Activated T-cell treated with anti-CD3 and anti-CD28 coated beads for 4 hours (primary cell): ENCODE measurements around the gene MEF2C.
"Not testable (repeated sequence)": the region's sequence is repeated elsewhere in the genome, so short reads cannot be mapped to it uniquely, and the experiment has no call there.

Source experiments
- DNase-seq: peaks from one replicate; pipeline ENCODE4 v3.0.0-alpha.2; 2020

Gene MEF2C

DNA sequence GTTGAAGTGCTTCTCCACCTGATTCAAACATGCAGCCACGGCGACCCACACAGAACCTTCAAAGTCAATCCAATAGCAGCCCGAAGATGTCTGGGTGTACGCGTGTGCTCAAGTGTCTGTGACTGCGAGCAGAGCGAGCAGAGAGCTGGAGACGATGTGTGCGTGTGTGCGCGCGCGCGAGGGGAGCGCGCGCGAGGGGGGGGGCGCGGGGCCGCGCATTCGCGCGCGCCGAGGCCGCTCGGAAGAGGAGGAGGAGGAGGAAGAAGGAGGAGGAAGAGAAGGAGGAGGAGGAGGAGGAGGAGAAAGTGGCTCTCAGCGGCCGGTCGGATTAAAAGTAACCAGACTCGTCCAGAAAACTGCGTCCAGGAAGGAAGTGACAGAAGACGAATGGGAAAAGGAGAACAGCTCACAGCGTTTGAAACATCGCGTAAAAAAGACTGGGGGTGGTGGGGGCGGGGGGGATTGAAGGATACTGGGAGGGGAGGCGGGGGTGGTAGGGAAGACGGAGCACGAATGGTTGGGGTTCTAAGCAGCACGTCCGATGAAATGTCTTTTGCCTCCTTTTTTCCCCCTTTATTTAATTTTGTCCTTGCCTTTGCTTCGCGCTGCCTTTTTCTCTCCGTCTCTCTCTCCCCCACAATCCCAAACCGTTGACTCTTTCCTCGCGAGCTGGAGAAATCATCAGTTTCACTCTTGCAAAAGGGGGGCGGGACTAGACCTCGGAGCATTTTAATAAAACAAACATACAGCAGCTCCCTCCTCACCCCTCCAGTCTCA lies at the start of gene MEF2C:
MEF2C (minus strand) TSS at position 126 of the 777 bp plus-strand sequence. CDS start 59,396 bp downstream, outside the sequence.
- no peak for DNase-seq

DNA sequence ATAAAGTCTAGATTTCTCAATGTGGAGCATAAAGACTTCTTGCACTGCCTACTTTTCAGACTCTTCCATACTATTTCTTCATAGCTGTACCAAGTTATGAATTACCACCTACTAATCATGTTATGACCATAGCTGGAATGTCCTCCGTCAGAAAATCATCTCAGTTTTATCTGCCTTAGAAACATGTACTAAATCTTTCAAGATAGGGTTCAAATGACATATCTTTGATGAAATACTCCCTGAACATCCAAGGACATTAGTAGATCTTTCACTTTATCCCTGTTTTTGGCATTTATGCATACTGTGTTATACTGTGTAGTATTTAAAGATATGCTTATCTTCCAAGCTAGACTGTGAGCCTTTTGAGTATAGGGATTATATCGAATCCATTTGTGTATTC lies 49.6 kb upstream of the MEF2C start:
- DNase-seq = no peak

DNA sequence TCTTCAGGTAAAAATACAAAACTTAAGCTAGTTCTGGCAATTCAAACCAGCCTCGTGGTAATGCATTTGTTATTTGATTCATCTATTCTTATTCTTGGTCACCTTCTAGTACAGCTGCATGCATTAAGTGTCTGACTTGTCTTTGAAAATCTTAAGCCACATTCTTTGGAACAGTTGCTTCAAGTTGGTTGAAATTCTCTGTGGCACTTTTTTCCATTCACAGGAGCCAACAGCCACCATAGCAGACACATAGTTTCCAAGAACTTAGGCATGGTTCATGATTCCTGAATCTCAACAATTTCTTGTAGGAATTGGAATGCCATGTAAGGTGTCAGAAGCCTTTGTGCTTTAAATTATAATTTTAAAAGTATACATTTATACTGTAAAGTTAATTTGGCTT lies 47.4 kb upstream of the MEF2C start:
- no peak for DNase-seq

DNA sequence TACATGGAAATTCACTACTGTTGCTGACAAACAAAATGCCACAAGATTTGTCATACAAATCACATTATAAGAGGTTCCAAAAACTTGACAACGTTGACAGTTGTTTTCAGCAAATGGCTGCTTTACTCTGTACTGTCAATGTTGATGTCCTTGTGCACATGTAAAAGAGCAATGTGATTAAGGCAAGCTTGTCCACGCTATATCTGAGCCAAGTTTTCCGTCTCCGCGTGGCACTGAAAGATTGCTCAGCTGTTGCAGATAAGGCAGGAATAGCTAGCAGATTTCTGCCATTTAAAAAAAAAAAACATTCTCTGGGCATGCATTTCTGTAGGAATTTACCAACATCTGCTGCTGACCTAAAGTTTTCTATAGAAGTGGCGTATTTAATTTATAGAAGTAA lies 46.4 kb upstream of the MEF2C start:
- no peak for DNase-seq

DNA sequence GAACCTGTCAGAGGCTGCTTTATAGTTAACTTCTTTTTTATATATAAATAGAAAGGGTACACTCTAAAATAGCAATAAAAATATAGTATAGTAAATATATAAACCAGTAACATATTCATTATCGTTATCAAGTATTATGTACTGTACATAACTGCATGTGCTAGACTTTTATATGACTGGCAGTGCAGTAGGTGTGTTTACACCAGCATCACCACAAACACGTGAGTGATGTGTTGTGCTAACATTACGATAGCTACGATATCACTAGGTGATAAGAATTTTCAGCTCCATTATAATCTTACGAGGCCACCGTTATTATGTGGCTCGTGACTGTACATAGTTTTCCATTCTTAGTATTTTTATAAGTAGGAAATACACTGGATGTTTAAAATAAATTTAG lies 43.8 kb upstream of the MEF2C start:
- DNase-seq = no peak

GRCh38 chr5:88925692-88926490 lies 42.9 kb upstream of the MEF2C start:
- DNase-seq = no peak

- DNase-seq = no peak
Measured at GRCh38 chr5:88924330-88924657, 41.3 kb upstream of the MEF2C start.

GRCh38 chr5:88923623-88924329 lies 40.8 kb upstream of the MEF2C start:
- no peak for DNase-seq

- not testable (repeated sequence) for DNase-seq
Measured at GRCh38 chr5:88912743-88913142, 29.8 kb upstream of the MEF2C start.

- DNase-seq = not testable (repeated sequence)
Measured at GRCh38 chr5:88911059-88911572, 28.1 kb upstream of the MEF2C start.

DNA sequence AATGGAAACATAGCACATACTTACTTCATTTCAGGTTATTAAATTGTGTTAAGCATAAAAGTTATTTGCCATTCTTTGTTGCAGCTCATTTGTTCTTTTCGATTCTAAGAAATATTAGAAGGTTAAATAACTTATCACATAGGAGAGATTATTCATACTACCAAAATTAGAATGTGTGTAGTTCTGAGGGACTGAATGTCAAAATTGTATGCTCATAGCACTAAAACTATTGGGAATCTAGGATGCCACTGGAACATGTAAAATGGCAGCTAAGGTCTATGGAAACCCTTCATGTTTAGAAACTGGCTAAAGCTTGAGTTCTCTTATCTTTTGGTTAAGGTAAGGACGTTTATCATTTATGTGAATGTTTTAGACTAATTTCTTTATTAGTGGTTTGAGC lies 21.5 kb upstream of the MEF2C start:
- DNase-seq = not testable (repeated sequence)

GRCh38 chr5:88903966-88904365 lies 21.0 kb upstream of the MEF2C start:
- DNase-seq = not testable (repeated sequence)

GRCh38 chr5:88901077-88901476 lies 18.1 kb upstream of the MEF2C start:
- not testable (repeated sequence) for DNase-seq

- no peak for DNase-seq
Measured at GRCh38 chr5:88899096-88899737, 16.2 kb upstream of the MEF2C start.

GRCh38 chr5:88897748-88898147 lies 14.8 kb upstream of the MEF2C start:
- no peak for DNase-seq

- no peak for DNase-seq
Measured at GRCh38 chr5:88895681-88896501, 12.9 kb upstream of the MEF2C start.

DNA sequence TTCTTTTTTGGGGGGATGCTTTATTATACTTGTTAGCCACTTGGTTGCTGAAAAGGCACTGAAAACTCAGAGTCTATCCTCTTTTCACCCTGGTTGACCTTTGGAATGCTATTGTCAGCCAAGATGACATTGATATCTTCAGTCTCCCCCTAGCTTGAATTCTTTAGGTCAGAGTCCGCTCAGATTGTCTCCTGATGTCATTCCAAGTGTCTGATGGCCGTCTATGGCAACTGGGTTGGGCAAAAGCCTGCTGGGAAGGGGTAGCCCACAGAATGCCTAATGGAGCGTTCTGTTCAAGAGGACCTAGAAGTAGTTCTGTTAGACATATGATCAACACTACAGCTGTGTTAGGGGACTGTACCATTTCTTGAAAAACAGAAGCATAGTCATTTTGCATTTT lies 9.7 kb upstream of the MEF2C start:
- DNase-seq = no peak

- DNase-seq = no peak
Measured at GRCh38 chr5:88890070-88890781, 7.2 kb upstream of the MEF2C start.

DNA sequence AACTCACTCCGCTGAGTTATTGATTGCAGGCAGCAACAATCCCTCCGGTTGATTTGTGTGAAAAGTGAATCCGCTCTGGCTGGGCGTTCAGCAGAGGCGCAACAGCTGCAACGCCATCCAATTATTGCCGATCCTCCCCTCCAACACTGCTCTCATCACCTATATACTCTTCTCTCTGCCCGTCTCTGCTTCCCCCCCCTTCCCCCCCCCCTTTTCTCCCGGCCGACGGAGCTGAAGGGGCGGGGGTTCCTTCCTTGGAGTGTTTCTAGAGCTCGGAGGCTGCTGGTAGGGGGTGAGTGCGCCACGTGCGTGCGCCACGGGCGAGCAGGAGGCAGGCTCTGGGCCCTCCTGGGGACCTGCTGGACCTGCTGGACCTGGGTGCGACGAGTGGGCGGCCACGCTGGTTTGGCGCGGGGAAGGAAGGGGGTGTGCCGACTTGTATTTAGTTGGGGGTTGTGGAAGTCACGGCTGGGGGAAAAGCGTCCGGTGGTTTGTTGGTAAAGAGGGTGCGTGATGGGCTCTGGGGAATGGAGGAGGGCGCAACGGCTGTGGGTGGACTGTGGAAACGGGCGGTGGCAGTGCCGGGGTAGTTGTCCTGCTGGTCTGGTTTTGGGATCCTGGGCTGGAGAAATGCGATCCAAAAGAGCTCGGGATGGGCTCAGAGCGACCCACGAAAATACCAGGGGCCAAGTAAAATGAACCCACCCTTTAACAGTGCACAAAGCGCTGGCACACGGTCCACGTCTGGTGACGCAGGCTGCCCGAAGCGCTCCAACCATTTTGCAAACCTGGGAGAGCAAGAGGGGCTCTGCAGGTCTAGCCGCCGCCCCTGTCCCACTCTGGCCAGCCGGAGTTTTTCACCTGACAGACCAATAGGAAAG lies 6.4 kb upstream of the MEF2C start:
- no peak for DNase-seq

DNA sequence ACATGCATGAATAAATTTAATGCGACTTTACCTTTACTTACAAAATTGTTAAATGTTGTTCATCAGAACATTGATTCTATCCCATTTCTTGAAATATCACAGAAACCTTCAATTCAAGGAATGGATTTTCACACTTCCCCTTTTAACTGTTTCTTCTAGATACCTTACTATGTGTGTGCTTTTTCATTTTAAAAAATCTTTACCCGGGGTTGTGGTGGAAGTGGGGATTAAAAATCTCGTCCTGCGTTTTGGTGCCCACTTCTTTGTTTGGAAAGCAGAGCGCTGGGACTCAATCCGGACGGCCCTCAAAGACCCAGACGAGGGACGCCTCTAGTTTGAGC lies 5.8 kb upstream of the MEF2C start:
- no peak for DNase-seq
